ENCODE data around the gene MLN.

The MLN gene

GRCh38 chr6:33826537-33826936, 22.7 kb upstream of the MLN start:
- H3K9me3 ChIP-seq (ENCODE audit: insufficient read depth, low read length) = no peaks in the 10 kb centered on the region
- peaks cover 34% of the 10 kb centered on the region for H3K4me1 ChIP-seq (ENCODE audit: insufficient read depth, insufficient read length)
- H3K4me3 ChIP-seq (ENCODE audit: insufficient read length, low read depth) = no peak overlapping the region
- TF ChIP-seq YY1 (IDR thresholded peaks at IDR 0.05; ENCODE audit: insufficient read depth, insufficient read length) (no peak), ZNF274 (IDR thresholded peaks at IDR 0.05; ENCODE audit: low read depth, low read length) (no peak), SUZ12 (IDR thresholded peaks at IDR 0.05; ENCODE audit: extremely low read depth, insufficient read depth, insufficient read length) (no peak)
- H3K36me3 ChIP-seq (ENCODE audit: insufficient read depth, insufficient read length, low read length) = no peaks in the 10 kb centered on the region
- H3K27me3 ChIP-seq (ENCODE audit: insufficient read depth, insufficient read length) = no peaks in the 10 kb centered on the region
- DNase-seq (ENCODE audit: low read depth, low spot score) = no peak
- no peak overlapping the region for H3K9ac ChIP-seq (ENCODE audit: insufficient read length, low read depth)

- H3K27me3 ChIP-seq (ENCODE audit: insufficient read depth, insufficient read length) = no peaks in the 10 kb centered on the region
These were observed 20.8 kb upstream of the MLN start for GRCh38 chr6:33824461-33825154.

GRCh38 chr6:33823806-33824205, 20.0 kb upstream of the MLN start:
- TF ChIP-seq ZNF274 (IDR thresholded peaks at IDR 0.05; ENCODE audit: low read depth, low read length) = no peak
- no peak for TF ChIP-seq SUZ12 (IDR thresholded peaks at IDR 0.05; ENCODE audit: extremely low read depth, insufficient read depth, insufficient read length)
- TF ChIP-seq YY1 (IDR thresholded peaks at IDR 0.05; ENCODE audit: insufficient read depth, insufficient read length) = no peak
- Histone ChIP-seq H3K9ac (ENCODE audit: insufficient read length, low read depth) (no peak overlapping the region), H3K36me3 (ENCODE audit: insufficient read depth, insufficient read length, low read length) (no peaks in the 10 kb centered on the region), H3K4me3 (ENCODE audit: insufficient read length, low read depth) (no peak overlapping the region), H3K27me3 (ENCODE audit: insufficient read depth, insufficient read length) (no peaks in the 10 kb centered on the region), H3K9me3 (ENCODE audit: insufficient read depth, low read length) (no peaks in the 10 kb centered on the region), H3K4me1 (ENCODE audit: insufficient read depth, insufficient read length) (peaks cover 31% of the 10 kb centered on the region)
- DNase-seq (ENCODE audit: low read depth, low spot score) = no peak

More at GRCh38 chr6:33824461-33825154, 20.8 kb upstream of the MLN start:
- Histone ChIP-seq H3K4me3 (ENCODE audit: insufficient read length, low read depth) (no peak overlapping the region), H3K9me3 (ENCODE audit: insufficient read depth, low read length) (no peaks in the 10 kb centered on the region), H3K9ac (ENCODE audit: insufficient read length, low read depth) (no peak overlapping the region), H3K36me3 (ENCODE audit: insufficient read depth, insufficient read length, low read length) (no peaks in the 10 kb centered on the region), H3K4me1 (ENCODE audit: insufficient read depth, insufficient read length) (peaks cover 31% of the 10 kb centered on the region)
- DNase-seq (ENCODE audit: low read depth, low spot score) = no peak
- TF ChIP-seq SUZ12 (IDR thresholded peaks at IDR 0.05; ENCODE audit: extremely low read depth, insufficient read depth, insufficient read length) (no peak), YY1 (IDR thresholded peaks at IDR 0.05; ENCODE audit: insufficient read depth, insufficient read length) (no peak), ZNF274 (IDR thresholded peaks at IDR 0.05; ENCODE audit: low read depth, low read length) (no peak)

GRCh38 chr6:33822575-33823395, 19.0 kb upstream of the MLN start:
- no peaks in the 10 kb centered on the region for H3K9me3 ChIP-seq (ENCODE audit: insufficient read depth, low read length)
- no peaks in the 10 kb centered on the region for H3K27me3 ChIP-seq (ENCODE audit: insufficient read depth, insufficient read length)
- H3K4me1 ChIP-seq (ENCODE audit: insufficient read depth, insufficient read length) = peaks cover 22% of the 10 kb centered on the region
- no peak overlapping the region for H3K9ac ChIP-seq (ENCODE audit: insufficient read length, low read depth)
- H3K4me3 ChIP-seq (ENCODE audit: insufficient read length, low read depth) = no peak overlapping the region
- no peaks in the 10 kb centered on the region for H3K36me3 ChIP-seq (ENCODE audit: insufficient read depth, insufficient read length, low read length)
- no peak for DNase-seq (ENCODE audit: low read depth, low spot score)
- TF ChIP-seq ZNF274 (IDR thresholded peaks at IDR 0.05; ENCODE audit: low read depth, low read length) (no peak), YY1 (IDR thresholded peaks at IDR 0.05; ENCODE audit: insufficient read depth, insufficient read length) (no peak), SUZ12 (IDR thresholded peaks at IDR 0.05; ENCODE audit: extremely low read depth, insufficient read depth, insufficient read length) (no peak)

- Histone ChIP-seq H3K4me1 (ENCODE audit: insufficient read depth, insufficient read length) (peaks cover 16% of the 10 kb centered on the region), H3K9ac (ENCODE audit: insufficient read length, low read depth) (no peak overlapping the region), H3K27me3 (ENCODE audit: insufficient read depth, insufficient read length) (no peaks in the 10 kb centered on the region), H3K9me3 (ENCODE audit: insufficient read depth, low read length) (no peaks in the 10 kb centered on the region), H3K4me3 (ENCODE audit: insufficient read length, low read depth) (no peak overlapping the region), H3K36me3 (ENCODE audit: insufficient read depth, insufficient read length, low read length) (no peaks in the 10 kb centered on the region)
- DNase-seq (ENCODE audit: low read depth, low spot score) = no peak
- TF ChIP-seq ZNF274 (IDR thresholded peaks at IDR 0.05; ENCODE audit: low read depth, low read length) (no peak), YY1 (IDR thresholded peaks at IDR 0.05; ENCODE audit: insufficient read depth, insufficient read length) (no peak), SUZ12 (IDR thresholded peaks at IDR 0.05; ENCODE audit: extremely low read depth, insufficient read depth, insufficient read length) (no peak)
These were observed 17.1 kb upstream of the MLN start for GRCh38 chr6:33820784-33821520.

GRCh38 chr6:33820243-33820642, 16.4 kb upstream of the MLN start:
- TF ChIP-seq ZNF274 (IDR thresholded peaks at IDR 0.05; ENCODE audit: low read depth, low read length) = no peak
- no peak for TF ChIP-seq SUZ12 (IDR thresholded peaks at IDR 0.05; ENCODE audit: extremely low read depth, insufficient read depth, insufficient read length)
- no peak for TF ChIP-seq YY1 (IDR thresholded peaks at IDR 0.05; ENCODE audit: insufficient read depth, insufficient read length)
- Histone ChIP-seq H3K4me1 (ENCODE audit: insufficient read depth, insufficient read length) (peaks cover 18% of the 10 kb centered on the region), H3K27me3 (ENCODE audit: insufficient read depth, insufficient read length) (no peaks in the 10 kb centered on the region), H3K9me3 (ENCODE audit: insufficient read depth, low read length) (no peaks in the 10 kb centered on the region), H3K36me3 (ENCODE audit: insufficient read depth, insufficient read length, low read length) (no peaks in the 10 kb centered on the region), H3K4me3 (ENCODE audit: insufficient read length, low read depth) (no peak overlapping the region), H3K9ac (ENCODE audit: insufficient read length, low read depth) (no peak overlapping the region)
- DNase-seq (ENCODE audit: low read depth, low spot score) = no peak
